DOHH2 (cell line): Measurements from ENCODE around the gene FAM118A.

Experiments used
- H3F3A ChIP-seq: fragments of 200-600 bp; sonication (generic), shearing (Covaris generic); 2 replicates; pipeline ENCODE4 v1.6.0; 2016; ENCODE audit warnings: antibody characterized with exemption, mild to moderate bottlenecking; ENCODE audit not compliant: control insufficient read depth, insufficient read depth
- H3K27ac ChIP-seq: fragments of 200-600 bp; sonication (generic); 2 replicates; pipeline ENCODE4 v1.5.1; 2014; ENCODE audit warnings: low read depth, mild to moderate bottlenecking, low read length, moderate library complexity
- H3K27me3 ChIP-seq: fragments of 200-600 bp; sonication (generic); 2 replicates; pipeline ENCODE4 v1.6.1; 2014; ENCODE audit warnings: mild to moderate bottlenecking, low read length, mixed read lengths; ENCODE audit not compliant: control insufficient read depth
- H3K36me3 ChIP-seq: fragments of 200-600 bp; sonication (generic); 2 replicates; pipeline ENCODE4 v1.6.1; 2014; ENCODE audit warnings: mild to moderate bottlenecking, low read length, moderate library complexity, mixed read lengths; ENCODE audit not compliant: control insufficient read depth
- H3K4me1 ChIP-seq: fragments of 200-600 bp; sonication (generic); 2 replicates; pipeline ENCODE4 v1.6.1; 2014; ENCODE audit warnings: mild to moderate bottlenecking, low read length, mixed read lengths; ENCODE audit not compliant: control insufficient read depth
- H3K4me2 ChIP-seq: fragments of 200-600 bp; sonication (generic); 2 replicates; pipeline ENCODE4 v1.6.0; 2014; ENCODE audit warnings: mild to moderate bottlenecking, low read length, moderate library complexity
- H3K4me3 ChIP-seq: fragments of 200-600 bp; sonication (generic); 2 replicates; pipeline ENCODE4 v1.5.1; 2014; ENCODE audit warnings: mild to moderate bottlenecking, low read length, mixed read lengths
- H3K79me2 ChIP-seq: fragments of 200-600 bp; sonication (generic); 2 replicates; pipeline ENCODE4 v1.6.1; 2014; ENCODE audit warnings: mild to moderate bottlenecking, low read length, mixed read lengths; ENCODE audit not compliant: control insufficient read depth
- H3K9me2 ChIP-seq: fragments of 200-600 bp; sonication (generic); replicated peaks from 2 replicates; pipeline ENCODE4 v1.6.1; 2014; ENCODE audit warnings: mild to moderate bottlenecking, low read length, mixed read lengths; ENCODE audit not compliant: control insufficient read depth
- H3K9me3 ChIP-seq: fragments of 200-600 bp; sonication (generic); 2 replicates; pipeline ENCODE4 v1.6.1; 2014; ENCODE audit warnings: antibody characterized with exemption, low read length, mixed read lengths; ENCODE audit not compliant: control insufficient read depth, insufficient read depth
- H4K20me1 ChIP-seq: fragments of 200-600 bp; sonication (generic); 2 replicates; pipeline ENCODE4 v1.6.0; 2014; ENCODE audit warnings: low read depth, mild to moderate bottlenecking, antibody characterized with exemption, low read length, moderate library complexity; ENCODE audit not compliant: control insufficient read depth, insufficient read depth
- CTCF ChIP-seq: fragments of 200-600 bp; sonication (generic); IDR thresholded peaks from one replicate; pipeline ENCODE4 v1.5.1; 2014; ENCODE audit warnings: antibody characterized with exemption, mild to moderate bottlenecking, low read depth, low read length; ENCODE audit not compliant: poor library complexity, severe bottlenecking
- EZH2phosphoT487 ChIP-seq: fragments of 200-600 bp; sonication (generic); IDR thresholded peaks from 2 replicates; pipeline ENCODE4 v1.6.1; 2017; ENCODE audit warnings: borderline replicate concordance, mild to moderate bottlenecking, antibody characterized with exemption, low read length, moderate library complexity, mixed read lengths

Gene FAM118A

GRCh38 chr22:45343143-45343542 lies 33.4 kb downstream of the FAM118A start:
- H3K4me3 ChIP-seq, result no peak overlapping the region
- no peaks in the 10 kb centered on the region for H3F3A ChIP-seq
- no peaks in the 10 kb centered on the region for H3K27me3 ChIP-seq
- H3K4me2 ChIP-seq, result no peak overlapping the region
- H3K27ac ChIP-seq, result no peak overlapping the region
- no peaks in the 10 kb centered on the region for H3K4me1 ChIP-seq
- TF ChIP-seq EZH2phosphoT487, result no peak
- TF ChIP-seq CTCF, result no peak
- H3K36me3 ChIP-seq, result peaks cover 9% of the 10 kb centered on the region; the same call in 1 of the 2 replicates
- no peaks in the 10 kb centered on the region for H3K79me2 ChIP-seq
- H4K20me1 ChIP-seq, result no peaks in the 10 kb centered on the region
- H3K9me2 ChIP-seq, result no peaks in the 10 kb centered on the region
- no peaks in the 10 kb centered on the region for H3K9me3 ChIP-seq

- H3K4me3 ChIP-seq, result no peak overlapping the region
- no peaks in the 10 kb centered on the region for H3K79me2 ChIP-seq
- H3K36me3 ChIP-seq, result peaks cover 9% of the 10 kb centered on the region; the same call in 1 of the 2 replicates
- no peaks in the 10 kb centered on the region for H3K9me2 ChIP-seq
- H3K27ac ChIP-seq, result no peak overlapping the region
- H3K4me1 ChIP-seq, result no peaks in the 10 kb centered on the region
- H3K9me3 ChIP-seq, result no peaks in the 10 kb centered on the region
- H3F3A ChIP-seq, result no peaks in the 10 kb centered on the region
- no peak overlapping the region for H3K4me2 ChIP-seq
- TF ChIP-seq CTCF (no peak), EZH2phosphoT487 (no peak)
- H4K20me1 ChIP-seq, result no peaks in the 10 kb centered on the region
- H3K27me3 ChIP-seq, result no peaks in the 10 kb centered on the region
Measured at GRCh38 chr22:45344334-45344733, 34.6 kb downstream of the FAM118A start.

GRCh38 chr22:45349916-45350315 lies 40.2 kb downstream of the FAM118A start:
- Histone ChIP-seq H3K9me3 (no peaks in the 10 kb centered on the region), H3K4me2 (no peak overlapping the region), H3F3A (no peaks in the 10 kb centered on the region), H3K4me3 (no peak overlapping the region), H4K20me1 (no peaks in the 10 kb centered on the region), H3K27me3 (no peaks in the 10 kb centered on the region), H3K36me3 (no peaks in the 10 kb centered on the region), H3K27ac (no peak overlapping the region), H3K79me2 (no peaks in the 10 kb centered on the region), H3K9me2 (no peaks in the 10 kb centered on the region), H3K4me1 (no peaks in the 10 kb centered on the region)
- TF ChIP-seq EZH2phosphoT487 (no peak), CTCF (no peak)
